Right kidney (tissue), 9 donors: ENCODE data around the gene UFSP2.

Experiments
- DNase-seq: peaks from one replicate; pipeline ENCODE4 v3.0.0-alpha.2; 2016
- long read RNA-seq, 8 donors: transcript quantifications; one replicate each; lab custom pipeline, GENCODE V29; 2026

UFSP2 gene
- long read RNA-seq, donor 1, transcript UFSP2-201 (12 exons, 1,630 nt), result major isoform, 16 of 16 reads
- long read RNA-seq, donor 1, partial matches to known transcripts, result 0 of 16 reads
- long read RNA-seq, donor 1, other reads (novel, unspliced or antisense), result 0 of 16 reads
- long read RNA-seq, donor 2, transcript UFSP2-201 (12 exons, 1,630 nt), result major isoform, 23 of 27 reads
- long read RNA-seq, donor 2, partial matches to known transcripts, result 0 of 27 reads
- long read RNA-seq, donor 2, other reads (novel, unspliced or antisense), result 0 of 27 reads
- long read RNA-seq, donor 3, transcript UFSP2-201 (12 exons, 1,630 nt), result major isoform, 8 of 16 reads
- long read RNA-seq, donor 3, partial matches to known transcripts, result 7 of 16 reads
- long read RNA-seq, donor 3, other reads (novel, unspliced or antisense), result 0 of 16 reads
- long read RNA-seq, donor 4, transcript UFSP2-201 (12 exons, 1,630 nt), result major isoform, 9 of 24 reads
- long read RNA-seq, donor 4, partial matches to known transcripts, result 11 of 24 reads
- long read RNA-seq, donor 4, other reads (novel, unspliced or antisense), result 0 of 24 reads
- long read RNA-seq, donor 5, transcript UFSP2-201 (12 exons, 1,630 nt), result major isoform, 19 of 31 reads
- long read RNA-seq, donor 5, partial matches to known transcripts, result 8 of 31 reads
- long read RNA-seq, donor 5, other reads (novel, unspliced or antisense), result 0 of 31 reads
- long read RNA-seq, donor 6, transcript UFSP2-201 (12 exons, 1,630 nt), result major isoform, 17 of 22 reads
- long read RNA-seq, donor 6, partial matches to known transcripts, result 5 of 22 reads
- long read RNA-seq, donor 6, other reads (novel, unspliced or antisense), result 0 of 22 reads
- long read RNA-seq, donor 7, transcript UFSP2-201 (12 exons, 1,630 nt), result major isoform, 19 of 47 reads
- long read RNA-seq, donor 7, partial matches to known transcripts, result 26 of 47 reads
- long read RNA-seq, donor 7, other reads (novel, unspliced or antisense), result 0 of 47 reads
- long read RNA-seq, donor 8, transcript UFSP2-201 (12 exons, 1,630 nt), result major isoform, 11 of 18 reads
- long read RNA-seq, donor 8, partial matches to known transcripts, result 6 of 18 reads
- long read RNA-seq, donor 8, other reads (novel, unspliced or antisense), result 0 of 18 reads

GRCh38 chr4:185425647-185426352 is at the start of gene UFSP2:
UFSP2 (minus strand) TSS chr4:185425964; CDS start chr4:185425868, 96 bp downstream.
- peak; percentile 100 for DNase-seq

- no peak for DNase-seq
These were observed 47.5 kb upstream of the UFSP2 start for GRCh38 chr4:185473247-185473646.

GRCh38 chr4:185472103-185472542 is 46.4 kb upstream of the UFSP2 start:
- no peak for DNase-seq

- DNase-seq, result peak; percentile 90
These were observed 45.7 kb upstream of the UFSP2 start, which contains the start of gene CCDC110 for GRCh38 chr4:185471235-185472102. CCDC110 (minus strand) TSS chr4:185471733; CDS start chr4:185471683, 50 bp downstream.

- DNase-seq, result peak; percentile 79
These were observed 44.9 kb upstream of the UFSP2 start for GRCh38 chr4:185470501-185471195.

GRCh38 chr4:185469580-185470154 is 43.9 kb upstream of the UFSP2 start:
- peak; percentile 10 for DNase-seq

GRCh38 chr4:185468999-185469398 is 43.2 kb upstream of the UFSP2 start:
- no peak for DNase-seq

GRCh38 chr4:185467991-185468390 is 42.2 kb upstream of the UFSP2 start:
- no peak for DNase-seq

- no peak for DNase-seq
These were observed 41.3 kb upstream of the UFSP2 start for GRCh38 chr4:185467101-185467500.

- no peak for DNase-seq
These were observed 39.9 kb upstream of the UFSP2 start for GRCh38 chr4:185465707-185466106.

- no peak for DNase-seq
These were observed 39.1 kb upstream of the UFSP2 start for GRCh38 chr4:185464887-185465286.

GRCh38 chr4:185464183-185464582 is 38.4 kb upstream of the UFSP2 start:
- DNase-seq, result no peak

- DNase-seq, result no peak
These were observed 37.8 kb upstream of the UFSP2 start for GRCh38 chr4:185463541-185463940.

- no peak for DNase-seq
These were observed 35.8 kb upstream of the UFSP2 start for GRCh38 chr4:185461565-185461964.

- no peak for DNase-seq
These were observed 31.4 kb upstream of the UFSP2 start for GRCh38 chr4:185457136-185457535.

GRCh38 chr4:185456131-185456530 is 30.4 kb upstream of the UFSP2 start:
- DNase-seq, result no peak

- no peak for DNase-seq
These were observed 19.4 kb upstream of the UFSP2 start for GRCh38 chr4:185445209-185445608.

GRCh38 chr4:185441479-185441878 is 15.7 kb upstream of the UFSP2 start:
- no peak for DNase-seq

- no peak for DNase-seq
These were observed 12.0 kb upstream of the UFSP2 start for GRCh38 chr4:185437809-185438208.

- DNase-seq, result no peak
These were observed 9.7 kb upstream of the UFSP2 start for GRCh38 chr4:185435466-185435865.
